Endothelial cell of umbilical vein (primary cell): ENCODE data around the gene BHLHE41. TPM values are rescaled to one million over a fixed set of nuclear protein-coding genes. Genes with fewer than 3 reads are reported as not detected.

Experiments used
- BruUV-seq: library from RNA; stranded (reverse); fragments of 400-500 nt; replicated peaks from 2 replicates; lab custom pipeline; 2021; lab: Mats Ljungman, UMichigan
- CTCF ChIA-PET: fragments of 300-600, 350-600 bp; sonication (Branson Sonifier 250); formaldehyde crosslinking; loops from one replicate; lab custom pipeline; 2021; ENCODE audit warnings: antibody characterized with exemption, inconsistent platforms; lab: Charles Lee
- POLR2A ChIA-PET: fragments of 300-600, 350-600 bp; sonication (Branson Sonifier 250); formaldehyde crosslinking; loops from one replicate; lab custom pipeline; 2021; ENCODE audit warnings: antibody characterized with exemption, inconsistent platforms; lab: Charles Lee
- DNase-seq: peaks from one replicate; pipeline ENCODE4 v3.0.0-alpha.2; 2011; ENCODE audit warnings: low read depth, low spot score
- FAIRE-seq: peaks from 2 replicates; lab custom pipeline; 2011; peaks lifted over from hg19 to GRCh38; lab: Jason Lieb, UNC
- H2AFZ ChIP-seq: 2 replicates; pipeline ENCODE4 v1.6.0; 2012; ENCODE audit warnings: low read depth, low read length, control low read depth, inconsistent platforms
- H3K27ac ChIP-seq: 2 replicates; pipeline ENCODE4 v1.5.1; 2011; ENCODE audit warnings: low read depth, mild to moderate bottlenecking, control low read depth, low read length, moderate library complexity; ENCODE audit not compliant: insufficient read depth
- H3K27me3 ChIP-seq, 2 experiments: 2 replicates each; pipeline versions ENCODE4 v1.6.0 to v1.6.1; 2011; ENCODE audit warnings: low read length in 2 of 2, mixed read lengths in 1 of 2; ENCODE audit not compliant: control insufficient read depth in 2 of 2, insufficient read depth in 2 of 2
- H3K36me3 ChIP-seq, 2 experiments: 2 replicates in 1 of 2; 3 replicates in 1 of 2; pipeline ENCODE4 v1.5.1; 2011; ENCODE audit warnings: low read length in 2 of 2, mild to moderate bottlenecking in 1 of 2, moderate library complexity in 1 of 2; ENCODE audit not compliant: control insufficient read depth in 2 of 2, insufficient read depth in 2 of 2; ENCODE audit errors: extremely low read depth in 1 of 2
- H3K4me1 ChIP-seq: 3 replicates; pipeline ENCODE4 v1.5.1; 2011; ENCODE audit warnings: mild to moderate bottlenecking, low read length; ENCODE audit not compliant: control insufficient read depth, insufficient read depth; ENCODE audit errors: extremely low read depth
- H3K4me2 ChIP-seq: 2 replicates; pipeline ENCODE4 v1.6.1; 2011; ENCODE audit warnings: low read length, control low read depth, mixed read lengths; ENCODE audit not compliant: insufficient read depth
- H3K4me3 ChIP-seq, 3 experiments: fragments of 200-600 bp in 1 of 3; sonication (generic), shearing (Covaris generic) in 1 of 3; replicated peaks in 1 of 3; 2 replicates each; pipeline ENCODE4 v1.5.1; 2011 to 2016; ENCODE audit warnings: control low read depth in 3 of 3, low read length in 3 of 3, mild to moderate bottlenecking in 2 of 3, inconsistent platforms in 1 of 3, low read depth in 1 of 3, moderate library complexity in 1 of 3; ENCODE audit not compliant: insufficient read depth in 1 of 3
- H3K79me2 ChIP-seq: 2 replicates; pipeline ENCODE4 v1.6.0; 2012; ENCODE audit warnings: low read length, inconsistent platforms; ENCODE audit not compliant: control insufficient read depth, insufficient read depth
- H3K9ac ChIP-seq: replicated peaks from 2 replicates; pipeline ENCODE3; 2011; ENCODE audit warnings: low read length, control low read depth; ENCODE audit not compliant: insufficient read depth; ENCODE audit errors: extremely low read depth
- H3K9me1 ChIP-seq: replicated peaks from 3 replicates; pipeline ENCODE4 v1.6.0; 2011; ENCODE audit warnings: mild to moderate bottlenecking, low read length; ENCODE audit not compliant: control insufficient read depth, insufficient read depth; ENCODE audit errors: extremely low read depth
- H3K9me3 ChIP-seq: replicated peaks from 2 replicates; pipeline ENCODE4 v1.5.1; 2012; ENCODE audit warnings: low read length, inconsistent platforms; ENCODE audit not compliant: control insufficient read depth, insufficient read depth
- H4K20me1 ChIP-seq: replicated peaks from 2 replicates; pipeline ENCODE3; 2011; ENCODE audit warnings: mild to moderate bottlenecking, low read length; ENCODE audit not compliant: control insufficient read depth, insufficient read depth; ENCODE audit errors: extremely low read depth
- CTCF ChIP-seq, 2 donors: IDR thresholded peaks; 1 replicate in 1 of 2; 2 replicates in 1 of 2; pipeline ENCODE4 v1.5.1; 2011; ENCODE audit warnings: low read length in 2 of 2, mild to moderate bottlenecking in 2 of 2, moderate library complexity in 2 of 2, control low read depth in 1 of 2, inconsistent platforms in 1 of 2, low read depth in 1 of 2; ENCODE audit not compliant: insufficient read depth in 1 of 2; ENCODE audit errors: extremely low read depth in 1 of 2
- EZH2 ChIP-seq: IDR thresholded peaks from 2 replicates; pipeline ENCODE4 v1.6.1; 2012; ENCODE audit warnings: borderline replicate concordance, low read depth, mild to moderate bottlenecking, moderate library complexity, low read length, inconsistent platforms; ENCODE audit not compliant: severe bottlenecking
- FOS ChIP-seq: IDR thresholded peaks from 2 replicates; pipeline ENCODE4 v1.6.1; 2011; ENCODE audit warnings: mild to moderate bottlenecking, low read length, moderate library complexity, borderline replicate concordance; ENCODE audit not compliant: insufficient read depth
- GATA2 ChIP-seq: IDR thresholded peaks from 2 replicates; pipeline ENCODE4 v1.7.0; 2011; ENCODE audit warnings: low read depth, mild to moderate bottlenecking, moderate library complexity, mixed read lengths, low read length; ENCODE audit not compliant: insufficient read length, insufficient read depth
- JUN ChIP-seq: IDR thresholded peaks from 2 replicates; pipeline ENCODE4 v1.6.1; 2011; ENCODE audit warnings: borderline replicate concordance, low read depth; ENCODE audit not compliant: insufficient read length, insufficient read depth
- MAX ChIP-seq: IDR thresholded peaks from 2 replicates; pipeline ENCODE4 v1.6.1; 2011; ENCODE audit not compliant: insufficient read depth, insufficient read length
- MYC ChIP-seq: IDR thresholded peaks from one replicate; pipeline ENCODE4 v1.6.1; 2011; ENCODE audit warnings: mild to moderate bottlenecking, low read depth, low read length
- POLR2A ChIP-seq: IDR thresholded peaks from 2 replicates; pipeline ENCODE4 v1.6.1; 2012; ENCODE audit warnings: low read depth, mild to moderate bottlenecking, control low read depth, low read length
- POLR2AphosphoS5 ChIP-seq: IDR thresholded peaks from 2 replicates; pipeline ENCODE4 v1.6.1; 2012; ENCODE audit warnings: low read depth, mild to moderate bottlenecking, control low read depth, low read length, moderate library complexity; ENCODE audit not compliant: insufficient read depth
- dilution Hi-C: fragments of 300-500 bp; cut with MboI; formaldehyde crosslinking; loops from one replicate; pipeline ENCODE4 v1.15.0; 2019; ENCODE audit warnings: low sequenced_read_pairs; ENCODE audit not compliant: extremely low pct_ligation_motif_present
- intact Hi-C: fragments of 100-400 bp; cut with micrococcal nuclease; formaldehyde crosslinking; loops from one replicate; pipeline ENCODE4 v1.10.0; 2022
- polyA plus RNA-seq, 4 experiments: library from polyadenylated mRNA; depleted of rRNA in 3 of 4; stranded (reverse) in 3 of 4; unstranded in 1 of 4; fragments of >200 nt; gene quantifications; 2 replicates each; pipeline versions ENCODE4 v1.2.1 to v1.2.3, GENCODE V29; 2011 to 2012; ENCODE audit warnings: missing spikeins in 1 of 4
- total RNA-seq: library from RNA; stranded (reverse); gene quantifications from 2 replicates; pipeline ENCODE4 v1.2.3, GENCODE V29; 2021

The BHLHE41 gene
- total and polyA plus RNA-seq, 2 donors (not counting 3 experiments of a cell fraction or from before 2014, with no cell fraction given) = 0.12 to 0.24 TPM

GRCh38 chr12:26138860-26139259 lies 14.0 kb upstream of the BHLHE41 start:
- H3K27me3 ChIP-seq = peaks cover 4 to 5% of the 10 kb centered on the region in 2 experiments
- no peak overlapping the region for H3K4me3 ChIP-seq
- dilution Hi-C loops = no loop called here
- no peak for DNase-seq
- intact Hi-C loops = no loop called here
- ChIA-PET POLR2A (no interaction called here), CTCF (no interaction called here)
- no peaks in the 10 kb centered on the region for H4K20me1 ChIP-seq
- no peak overlapping the region for H2AFZ ChIP-seq
- FAIRE-seq = no peak
- H3K4me1 ChIP-seq = no peaks in the 10 kb centered on the region
- H3K27ac ChIP-seq = no peak overlapping the region
- TF ChIP-seq CTCF (IDR thresholded peaks at IDR 0.05; ENCODE audit: extremely low read depth in 1 of 2, insufficient read depth in 1 of 2, low read depth in 1 of 2, low read length in 2 of 2) (no peak), POLR2A (no peak), MYC (no peak), JUN (no peak), FOS (no peak)
- H3K9me1 ChIP-seq = no peaks in the 10 kb centered on the region
- H3K36me3 ChIP-seq = no peaks in the 10 kb centered on the region
- no TSS peak for BruUV-seq
- H3K4me2 ChIP-seq = no peak overlapping the region
- H3K9me3 ChIP-seq = no peaks in the 10 kb centered on the region
- no peaks in the 10 kb centered on the region for H3K79me2 ChIP-seq
- H3K9ac ChIP-seq = no peak overlapping the region

- H4K20me1 ChIP-seq = no peaks in the 10 kb centered on the region
- no TSS peak for BruUV-seq
- H3K9me3 ChIP-seq = no peaks in the 10 kb centered on the region
- intact Hi-C loops (no loop called here), dilution Hi-C loops (no loop called here)
- no peak overlapping the region for H3K27ac ChIP-seq
- POLR2A ChIA-PET = no interaction called here
- no peaks in the 10 kb centered on the region for H3K9me1 ChIP-seq
- no peak for FAIRE-seq
- no peaks in the 10 kb centered on the region for H3K36me3 ChIP-seq
- H3K9ac ChIP-seq = no peak overlapping the region
- no peaks in the 10 kb centered on the region for H3K79me2 ChIP-seq
- CTCF ChIA-PET = interaction anchor here (0.7 kb wide), 1 partner anchor 727 kb away, joined by 3 read pairs; no protein-coding TSS in a partner anchor
- TF ChIP-seq MAX (no peak), GATA2 (no peak), POLR2AphosphoS5 (no peak), JUN (no peak), POLR2A (no peak), MYC (no peak), FOS (no peak), CTCF (IDR thresholded peaks at IDR 0.05; ENCODE audit: extremely low read depth in 1 of 2, insufficient read depth in 1 of 2, low read depth in 1 of 2, low read length in 2 of 2) (no peak), EZH2 (no peak)
- no peaks in the 10 kb centered on the region for H3K4me1 ChIP-seq
- no peak overlapping the region for H2AFZ ChIP-seq
- no peak overlapping the region for H3K4me2 ChIP-seq
- peaks cover 7% of the 10 kb centered on the region in 2 experiments for H3K27me3 ChIP-seq
- no peak for DNase-seq
- no peak overlapping the region for H3K4me3 ChIP-seq
These were observed 11.9 kb upstream of the BHLHE41 start for GRCh38 chr12:26136688-26137087.
